ENCODE measurements around the gene RCC1.
A peak's percentile ranks its signal among the peaks of the same experiment; 100 is the strongest.

DNA sequence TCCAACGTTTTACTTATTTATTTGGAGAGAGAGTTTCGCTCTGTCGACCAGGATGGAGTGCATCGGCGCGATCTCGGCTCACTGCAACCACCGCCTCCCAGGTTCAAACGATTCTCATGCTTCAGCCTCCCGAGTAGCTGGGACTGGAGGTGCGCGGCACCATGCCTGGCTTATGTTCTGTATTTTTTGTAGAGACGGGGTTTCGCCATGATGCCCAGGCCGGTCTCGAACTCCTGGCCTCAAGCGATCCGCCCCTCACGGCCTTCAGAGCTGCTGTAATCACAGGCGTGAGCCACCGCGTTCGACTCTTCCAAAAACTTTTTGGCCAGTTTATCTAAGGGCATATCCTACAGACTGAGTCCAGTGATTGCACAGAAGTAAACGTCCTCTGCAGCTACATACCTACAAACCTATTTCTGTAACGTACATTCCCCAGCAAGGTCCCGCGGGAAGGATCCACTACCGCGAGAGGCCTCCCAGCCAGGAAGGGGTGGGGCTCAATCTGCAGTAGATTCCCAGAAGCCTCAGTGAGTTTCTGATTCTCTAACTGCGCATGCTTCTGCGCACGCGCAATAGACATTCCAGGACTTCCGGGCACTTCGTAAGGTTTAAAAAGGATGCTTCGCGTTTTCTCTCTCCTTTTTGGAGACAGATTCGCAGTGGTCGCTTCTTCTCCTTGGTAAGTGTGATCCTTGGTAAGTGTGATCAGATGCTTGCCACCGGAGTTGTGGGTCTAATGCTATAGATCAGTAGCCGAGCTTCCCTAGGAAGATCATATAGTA is at the start of gene RCC1:
- TF ChIP-seq EP300 (IDR thresholded peaks at IDR 0.05), result peak; percentile 78
- TF ChIP-seq, protein P1, sequence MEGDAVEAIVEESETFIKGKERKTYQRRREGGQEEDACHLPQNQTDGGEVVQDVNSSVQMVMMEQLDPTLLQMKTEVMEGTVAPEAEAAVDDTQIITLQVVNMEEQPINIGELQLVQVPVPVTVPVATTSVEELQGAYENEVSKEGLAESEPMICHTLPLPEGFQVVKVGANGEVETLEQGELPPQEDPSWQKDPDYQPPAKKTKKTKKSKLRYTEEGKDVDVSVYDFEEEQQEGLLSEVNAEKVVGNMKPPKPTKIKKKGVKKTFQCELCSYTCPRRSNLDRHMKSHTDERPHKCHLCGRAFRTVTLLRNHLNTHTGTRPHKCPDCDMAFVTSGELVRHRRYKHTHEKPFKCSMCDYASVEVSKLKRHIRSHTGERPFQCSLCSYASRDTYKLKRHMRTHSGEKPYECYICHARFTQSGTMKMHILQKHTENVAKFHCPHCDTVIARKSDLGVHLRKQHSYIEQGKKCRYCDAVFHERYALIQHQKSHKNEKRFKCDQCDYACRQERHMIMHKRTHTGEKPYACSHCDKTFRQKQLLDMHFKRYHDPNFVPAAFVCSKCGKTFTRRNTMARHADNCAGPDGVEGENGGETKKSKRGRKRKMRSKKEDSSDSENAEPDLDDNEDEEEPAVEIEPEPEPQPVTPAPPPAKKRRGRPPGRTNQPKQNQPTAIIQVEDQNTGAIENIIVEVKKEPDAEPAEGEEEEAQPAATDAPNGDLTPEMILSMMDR (IDR thresholded peaks at IDR 0.05), result no peak
